ENCODE results near the gene CDC6.
A peak's percentile ranks its signal among the peaks of the same experiment; 100 is the strongest.

The CDC6 gene

GRCh38 chr17:40320756-40321523 lies 33.3 kb downstream of the CDC6 start:
- peak overlapping the region; percentile 85 for H3K4me3 Mint-ChIP-seq
- H3K27ac Mint-ChIP-seq = peak overlapping the region; percentile 100
- no peak for ATAC-seq
- H3K36me3 Mint-ChIP-seq (ENCODE audit: low read depth) = peaks cover 3% of the 10 kb centered on the region
- peaks cover 4% of the 10 kb centered on the region for H3K27me3 Mint-ChIP-seq
- DNase-seq = no peak
- no peaks in the 10 kb centered on the region for H3K9me3 Mint-ChIP-seq
- H3K4me1 Mint-ChIP-seq = peaks cover 85% of the 10 kb centered on the region

DNA sequence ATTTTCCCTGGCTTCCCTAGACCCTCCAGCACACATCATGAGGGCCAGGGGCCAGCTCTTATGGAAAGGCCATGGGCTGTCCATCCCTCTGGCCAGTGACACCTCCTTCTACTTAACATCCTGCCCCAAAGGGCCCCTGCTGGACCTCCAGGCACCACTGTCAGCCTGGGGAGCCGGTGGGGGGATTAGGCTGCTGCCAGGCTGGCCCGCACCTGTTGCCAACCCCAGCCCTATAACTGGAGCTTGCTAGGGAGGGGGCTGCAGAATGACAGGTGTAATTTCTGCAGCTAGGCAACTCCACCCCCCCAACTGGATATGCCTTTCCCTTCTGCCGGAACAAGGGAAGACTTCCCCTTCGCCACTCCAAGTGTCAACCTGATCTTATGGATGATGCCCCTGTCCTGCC lies 33.8 kb downstream of the CDC6 start:
- Mint-ChIP-seq H3K27me3 (peaks cover 2% of the 10 kb centered on the region), H3K36me3 (ENCODE audit: low read depth) (peaks cover 3% of the 10 kb centered on the region), H3K27ac (peak overlapping the region; percentile 100), H3K9me3 (no peaks in the 10 kb centered on the region), H3K4me3 (peak overlapping the region; percentile 85), H3K4me1 (peaks cover 85% of the 10 kb centered on the region)
- DNase-seq (no peak), ATAC-seq (no peak)

DNA sequence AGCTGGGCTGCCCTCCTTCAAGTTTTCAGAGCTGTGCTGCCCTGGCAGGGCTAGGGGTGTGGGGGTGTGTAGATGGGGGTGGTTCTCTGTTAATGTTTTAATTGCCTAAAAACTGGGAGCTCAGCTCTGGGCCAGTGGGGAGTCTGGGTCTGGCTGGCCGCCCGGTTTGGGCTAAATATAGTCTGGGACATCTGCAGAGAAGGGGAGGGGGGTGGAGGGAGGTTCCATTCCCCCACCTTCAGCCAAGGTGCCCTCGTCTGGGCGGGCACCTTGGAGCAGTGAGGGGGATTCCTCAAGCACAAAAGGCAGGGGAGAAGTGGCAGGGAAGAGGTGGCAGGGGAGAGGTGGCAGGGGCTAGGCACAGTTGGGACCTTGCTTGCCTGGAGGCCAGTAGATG lies 34.3 kb downstream of the CDC6 start:
- peaks cover 3% of the 10 kb centered on the region for H3K36me3 Mint-ChIP-seq (ENCODE audit: low read depth)
- DNase-seq = no peak
- H3K4me1 Mint-ChIP-seq = peaks cover 89% of the 10 kb centered on the region
- peaks cover 2% of the 10 kb centered on the region for H3K27me3 Mint-ChIP-seq
- peak overlapping the region; percentile 85 for H3K4me3 Mint-ChIP-seq
- no peaks in the 10 kb centered on the region for H3K9me3 Mint-ChIP-seq
- peak overlapping the region; percentile 100 for H3K27ac Mint-ChIP-seq
- ATAC-seq = no peak

- peaks cover 89% of the 10 kb centered on the region for H3K4me1 Mint-ChIP-seq
- peaks cover 2% of the 10 kb centered on the region for H3K27me3 Mint-ChIP-seq
- no peaks in the 10 kb centered on the region for H3K9me3 Mint-ChIP-seq
- DNase-seq (peak; percentile 83), ATAC-seq (peak; percentile 34)
- peak overlapping the region; percentile 85 for H3K4me3 Mint-ChIP-seq
- H3K27ac Mint-ChIP-seq = peak overlapping the region; percentile 100
- H3K36me3 Mint-ChIP-seq (ENCODE audit: low read depth) = peaks cover 4% of the 10 kb centered on the region
Measured at GRCh38 chr17:40322358-40323315, 35.0 kb downstream of the CDC6 start.

DNA sequence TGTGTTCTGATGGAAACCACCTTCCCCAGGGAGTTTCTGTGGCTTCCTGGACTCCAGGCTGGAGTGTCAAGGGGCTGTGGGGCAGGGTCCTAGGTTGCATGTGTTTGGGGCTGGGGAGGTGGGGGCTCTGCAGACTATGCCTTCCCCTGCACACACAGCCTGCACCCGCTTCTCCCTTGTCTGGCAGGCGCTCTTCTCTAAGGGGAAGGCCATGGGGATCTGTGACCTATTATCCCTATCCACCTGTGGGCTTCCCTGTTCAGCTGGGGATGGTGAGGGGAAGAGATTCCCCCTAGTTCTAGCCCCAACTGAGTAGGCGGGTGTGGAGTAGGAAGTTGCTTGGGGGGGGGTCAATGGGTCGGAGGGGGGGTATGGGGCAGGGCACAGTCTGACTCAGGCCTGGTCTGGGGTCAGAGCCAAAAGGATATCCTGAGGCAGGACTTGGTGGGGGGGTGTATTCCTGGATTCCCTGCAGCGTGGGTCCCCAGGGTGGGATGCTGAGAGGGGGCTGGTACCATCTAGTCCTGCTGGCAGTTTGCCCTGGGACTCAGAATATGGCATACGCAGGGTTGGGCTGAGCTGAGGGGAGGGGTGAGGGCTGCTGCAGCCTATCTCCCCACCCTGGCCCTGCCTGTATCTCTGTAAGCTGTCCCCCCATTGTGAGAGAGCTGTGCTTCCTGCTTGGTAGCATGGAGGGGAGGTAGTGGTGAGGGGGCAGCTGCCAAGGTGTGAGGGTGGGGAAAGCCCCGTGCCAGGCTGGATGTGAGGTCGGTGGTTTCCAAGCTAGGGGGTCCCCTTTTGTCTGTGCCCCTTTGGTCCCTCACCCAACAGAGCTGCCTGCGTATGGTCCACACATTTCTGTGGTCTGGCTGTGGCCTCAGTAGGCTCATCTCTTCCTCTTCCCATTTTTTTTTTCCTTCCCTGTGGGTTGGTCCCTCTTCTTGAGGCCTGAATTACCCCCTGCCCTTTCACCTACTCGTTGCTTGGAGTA lies 36.0 kb downstream of the CDC6 start:
- Mint-ChIP-seq H3K27me3 (peaks cover 2% of the 10 kb centered on the region), H3K4me1 (peaks cover 93% of the 10 kb centered on the region), H3K27ac (peak overlapping the region; percentile 100), H3K36me3 (ENCODE audit: low read depth) (peaks cover 7% of the 10 kb centered on the region), H3K4me3 (peak overlapping the region; percentile 85), H3K9me3 (no peaks in the 10 kb centered on the region)
- peak; percentile 43 for ATAC-seq
- DNase-seq = peak; percentile 78

DNA sequence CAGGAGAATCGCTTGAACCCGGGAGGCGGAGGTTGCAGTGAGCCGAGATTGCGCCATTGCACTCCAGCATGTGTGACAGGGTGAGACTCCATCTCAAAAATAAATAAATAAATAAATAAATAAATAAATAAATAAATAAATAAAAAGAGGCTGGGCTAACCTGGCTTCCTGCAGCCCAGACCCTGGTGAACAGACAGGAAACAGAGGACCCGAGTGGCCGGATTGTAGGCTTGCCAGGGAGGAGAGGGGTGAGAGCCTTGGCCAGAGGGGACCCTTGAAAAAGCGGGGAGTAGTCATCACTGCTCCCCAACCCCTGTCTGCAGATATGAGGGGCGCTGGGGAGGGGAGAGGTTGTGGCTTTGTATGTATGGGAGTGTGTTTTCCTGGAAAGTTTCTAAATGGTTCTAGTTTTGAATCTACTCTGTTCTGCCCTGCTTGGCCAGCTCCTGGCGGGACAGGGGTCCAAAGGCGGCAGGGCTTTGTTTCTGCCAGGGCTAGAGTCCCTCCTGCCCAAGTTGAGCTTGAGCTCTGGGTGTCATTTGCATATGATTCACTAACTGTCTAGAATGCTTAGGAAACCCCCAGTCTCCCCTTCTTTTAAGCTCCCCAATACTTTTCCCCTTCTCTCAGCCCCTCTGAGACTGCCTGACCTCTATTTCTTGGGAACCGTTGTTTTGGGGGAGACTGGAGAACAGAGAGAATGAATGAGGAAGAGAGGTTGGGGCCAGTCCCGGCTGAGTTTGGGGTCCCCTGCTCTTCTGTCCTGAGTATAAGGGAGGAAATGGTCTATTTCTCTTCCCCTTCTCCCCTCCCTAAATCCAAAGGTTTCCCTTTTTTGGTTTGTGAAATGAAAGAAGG lies 37.7 kb downstream of the CDC6 start:
- no peak for ATAC-seq

DNA sequence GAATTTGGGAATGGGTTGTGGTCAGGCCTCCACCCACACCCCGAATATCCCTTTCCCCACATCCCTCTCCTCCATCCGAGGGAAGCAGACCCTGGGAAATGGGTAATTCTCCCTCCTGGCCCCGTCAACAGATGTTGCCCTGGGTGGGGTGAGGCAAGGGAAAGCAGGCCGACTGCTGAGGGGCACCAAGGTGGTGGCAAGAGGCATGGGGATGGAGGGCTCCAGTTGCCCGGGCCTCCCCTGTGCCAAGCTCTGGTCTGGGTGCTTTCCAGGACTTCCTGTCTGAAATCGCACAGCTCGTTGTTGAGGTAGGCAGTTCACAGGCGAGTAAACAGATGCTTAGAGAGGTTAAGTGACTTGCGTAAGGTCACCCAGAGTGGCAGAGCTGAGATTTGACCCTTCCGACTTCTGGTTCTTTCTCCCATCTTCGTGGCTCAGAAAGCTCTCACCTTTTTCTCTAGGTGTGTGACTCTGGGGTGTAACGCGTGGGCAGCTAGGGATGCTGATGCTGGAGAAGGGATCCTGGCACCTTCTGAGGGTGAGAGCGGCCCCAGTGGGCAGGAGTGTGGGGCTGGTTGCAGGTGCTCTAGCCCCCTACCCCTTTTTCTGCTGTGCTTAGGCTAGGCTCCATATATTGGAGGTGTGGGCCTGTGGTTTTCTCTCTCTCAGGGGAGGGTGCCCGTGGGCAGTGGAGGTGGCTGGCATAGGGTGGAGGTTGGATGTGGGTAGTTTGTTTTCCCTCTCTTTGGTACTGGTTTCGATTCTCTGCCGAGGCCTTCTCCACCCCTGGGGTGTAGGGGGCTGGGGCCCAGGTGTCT lies 38.5 kb downstream of the CDC6 start:
- peak overlapping the region; percentile 100 for H3K27ac Mint-ChIP-seq
- ATAC-seq (peak; percentile 11), DNase-seq (peak; percentile 56)
- peaks cover 12% of the 10 kb centered on the region for H3K36me3 Mint-ChIP-seq (ENCODE audit: low read depth)
- peak overlapping the region; percentile 77 for H3K4me3 Mint-ChIP-seq
- H3K9me3 Mint-ChIP-seq = no peaks in the 10 kb centered on the region
- H3K4me1 Mint-ChIP-seq = peaks cover 96% of the 10 kb centered on the region
- H3K27me3 Mint-ChIP-seq = peaks cover 2% of the 10 kb centered on the region

More for the DNA sequence above, 37.7 kb downstream of the CDC6 start:
- peaks cover 96% of the 10 kb centered on the region for H3K4me1 Mint-ChIP-seq
- peaks cover 9% of the 10 kb centered on the region for H3K36me3 Mint-ChIP-seq (ENCODE audit: low read depth)
- H3K27me3 Mint-ChIP-seq = peaks cover 2% of the 10 kb centered on the region
- H3K4me3 Mint-ChIP-seq = peak overlapping the region; percentile 77
- peak overlapping the region; percentile 100 for H3K27ac Mint-ChIP-seq
- H3K9me3 Mint-ChIP-seq = no peaks in the 10 kb centered on the region
- peak; percentile 46 for DNase-seq

DNA sequence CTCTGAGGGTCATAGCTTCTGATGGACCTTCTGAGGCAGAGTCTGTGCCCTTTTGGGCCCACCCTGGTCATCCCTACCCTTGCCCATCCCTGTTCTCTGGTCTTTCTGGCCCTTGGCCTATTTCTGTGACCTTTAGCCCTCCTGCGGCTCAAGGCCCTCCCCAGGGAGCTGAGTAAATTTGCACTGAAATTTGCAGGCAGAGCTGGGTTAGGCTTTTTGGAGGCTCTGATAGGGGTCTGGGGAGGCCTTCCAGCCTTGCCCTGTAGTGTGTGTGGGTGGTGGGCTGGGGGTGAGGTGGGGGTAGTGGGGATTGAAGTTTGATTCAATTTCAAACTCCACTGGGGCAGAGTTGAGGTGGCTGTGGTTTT lies 39.1 kb downstream of the CDC6 start:
- H3K36me3 Mint-ChIP-seq (ENCODE audit: low read depth) = peaks cover 15% of the 10 kb centered on the region

GRCh38 chr17:40327244-40327729 lies 39.6 kb downstream of the CDC6 start:
- Mint-ChIP-seq H3K4me1 (peaks cover 92% of the 10 kb centered on the region), H3K36me3 (ENCODE audit: low read depth) (peaks cover 15% of the 10 kb centered on the region), H3K27ac (peak overlapping the region; percentile 44), H3K4me3 (peak overlapping the region; percentile 40), H3K9me3 (no peaks in the 10 kb centered on the region), H3K27me3 (peaks cover 2% of the 10 kb centered on the region)
- ATAC-seq = no peak
- no peak for DNase-seq

More for the DNA sequence above, 39.1 kb downstream of the CDC6 start:
- Mint-ChIP-seq H3K9me3 (no peaks in the 10 kb centered on the region), H3K27me3 (peaks cover 2% of the 10 kb centered on the region), H3K27ac (peak overlapping the region; percentile 100), H3K4me1 (peaks cover 96% of the 10 kb centered on the region), H3K4me3 (peak overlapping the region; percentile 77)
- no peak for DNase-seq
- ATAC-seq = no peak

DNA sequence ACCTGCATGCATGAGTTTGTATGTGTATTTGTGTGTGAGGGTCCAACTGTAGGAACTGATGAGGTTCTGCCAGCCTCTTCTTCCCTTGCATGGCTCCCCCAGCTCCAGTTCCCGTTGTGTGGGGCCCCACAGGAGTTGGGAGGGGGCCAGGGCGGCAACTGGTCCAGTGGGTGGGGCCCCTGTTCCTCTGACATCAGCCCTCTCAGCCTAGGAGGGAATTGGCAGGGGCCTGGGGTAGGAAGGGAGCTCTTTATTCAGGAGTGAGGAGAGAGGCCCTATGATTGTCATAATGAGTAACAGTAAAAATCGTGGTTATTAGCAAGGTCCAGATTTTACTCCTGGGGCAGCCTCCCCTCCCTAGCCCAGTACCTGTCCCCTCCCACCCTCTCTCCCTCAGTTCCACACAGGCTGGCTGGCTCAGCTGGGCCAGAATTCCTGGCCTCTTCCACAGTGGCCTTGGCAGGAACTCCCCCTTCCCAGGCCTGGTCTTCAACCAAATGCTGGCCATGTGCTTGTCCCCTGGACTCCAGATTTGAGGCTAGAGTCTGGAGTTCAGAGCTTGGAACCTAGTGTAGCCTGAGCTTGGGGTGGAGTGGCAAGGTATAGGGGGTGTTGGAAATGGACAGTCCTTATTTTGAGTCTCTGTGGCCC lies 40.2 kb downstream of the CDC6 start:
- no peak overlapping the region for H3K4me3 Mint-ChIP-seq
- ATAC-seq (no peak), DNase-seq (no peak)
- peaks cover 92% of the 10 kb centered on the region for H3K4me1 Mint-ChIP-seq
- peak overlapping the region; percentile 50 for H3K27ac Mint-ChIP-seq
- H3K27me3 Mint-ChIP-seq = peaks cover under 1% of the 10 kb centered on the region
- H3K9me3 Mint-ChIP-seq = no peaks in the 10 kb centered on the region
- peaks cover 18% of the 10 kb centered on the region for H3K36me3 Mint-ChIP-seq (ENCODE audit: low read depth)

DNA sequence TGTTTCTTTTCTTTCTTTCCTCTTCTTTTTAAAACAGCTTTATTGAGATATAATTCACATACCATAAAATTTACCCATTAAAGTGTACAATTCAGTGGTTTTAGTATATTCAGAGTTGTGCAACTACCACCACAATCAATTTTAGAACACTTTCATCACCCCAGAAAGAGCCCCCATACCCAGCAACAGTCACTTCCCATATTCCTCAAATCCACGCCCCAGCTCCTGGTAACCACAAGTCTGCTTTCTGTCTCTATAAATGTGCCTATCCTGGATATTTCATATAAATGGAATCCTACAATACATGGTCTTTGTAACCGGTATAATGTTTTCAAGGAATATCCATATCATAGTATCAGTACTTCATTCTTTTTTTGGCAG lies 40.7 kb downstream of the CDC6 start:
- H3K27ac Mint-ChIP-seq = peak overlapping the region; percentile 50
- no peaks in the 10 kb centered on the region for H3K27me3 Mint-ChIP-seq
- DNase-seq (no peak), ATAC-seq (no peak)
- H3K4me1 Mint-ChIP-seq = peaks cover 92% of the 10 kb centered on the region
- peak overlapping the region; percentile 9 for H3K4me3 Mint-ChIP-seq
- H3K36me3 Mint-ChIP-seq (ENCODE audit: low read depth) = peaks cover 21% of the 10 kb centered on the region
- no peaks in the 10 kb centered on the region for H3K9me3 Mint-ChIP-seq

Measured in activated naive CD8-positive, alpha-beta T cell treated with anti-CD3 and anti-CD28 coated beads, Interleukin-2, amount 50 U/mL, for 24 hours (primary cell).